ENCODE data around the gene PLA2G2F. TPM values are rescaled to one million over a fixed set of nuclear protein-coding genes. Genes with fewer than 3 reads are reported as not detected.

PLA2G2F gene
- polyA plus RNA-seq, 1 experiment, result not detected

- ChIA-PET POLR2A (no interaction called here), CTCF (interaction anchor here (0.7 to 1.0 kb wide), 2 partner anchors 9 to 59 kb away, joined by 3 read pairs; no protein-coding TSS in a partner anchor)
- no peak for DNase-seq (ENCODE audit: low read depth)
- H3K27me3 ChIP-seq (ENCODE audit: control insufficient read depth, insufficient read depth, low read length), result no peaks in the 10 kb centered on the region
- no peaks in the 10 kb centered on the region for H3K36me3 ChIP-seq (ENCODE audit: control insufficient read depth, insufficient read depth, low read length)
- no peak for TF ChIP-seq CTCF (IDR thresholded peaks at IDR 0.05; ENCODE audit: insufficient read depth, low read depth, low read length)
- no peak overlapping the region for H3K4me3 ChIP-seq (ENCODE audit: low read depth, low read length)
Measured at GRCh38 chr1:20093940-20094391, 45.2 kb upstream of the PLA2G2F start.

DNA sequence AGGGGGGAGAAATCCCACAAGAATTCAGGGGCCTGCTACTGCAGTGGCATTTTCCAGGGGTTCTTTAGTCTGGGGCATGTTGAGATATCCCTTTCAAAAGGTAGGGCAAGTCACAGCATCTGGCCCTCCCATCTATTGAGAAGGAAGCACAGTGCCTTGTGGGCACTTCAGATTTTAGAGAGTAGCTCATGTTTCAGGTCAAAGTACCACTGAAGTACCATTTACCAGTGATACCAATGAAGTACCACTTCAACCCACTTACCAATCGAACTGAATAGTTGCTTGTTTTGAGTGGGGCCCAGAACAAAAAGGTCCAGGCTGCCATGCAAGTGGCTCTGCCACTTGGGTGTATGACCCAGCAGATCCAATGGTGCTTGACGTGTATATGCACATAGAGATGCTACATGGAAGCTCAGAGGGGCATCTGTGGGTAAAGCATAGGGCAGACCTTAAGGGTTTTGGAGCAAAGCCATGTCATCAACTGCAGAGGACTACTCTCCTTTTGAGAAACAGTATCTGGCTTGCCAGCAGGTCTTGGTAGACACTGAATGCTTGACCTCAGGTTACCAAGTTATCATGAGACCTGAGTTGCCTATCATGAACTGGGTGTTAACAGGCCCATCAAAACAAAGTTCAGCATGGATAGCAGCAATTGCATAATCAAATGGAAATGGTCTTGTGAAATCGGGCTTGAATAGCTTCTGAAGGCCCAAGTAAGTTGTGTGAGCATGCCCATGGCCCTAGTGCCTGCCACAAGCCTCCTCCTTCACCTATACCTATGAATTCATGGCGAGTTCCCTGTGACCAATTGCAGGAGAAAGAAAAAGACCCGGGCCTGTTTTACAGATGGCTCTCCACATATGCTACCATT is 43.3 kb upstream of the PLA2G2F start:
- no peak overlapping the region for H3K4me3 ChIP-seq (ENCODE audit: low read depth, low read length)
- CTCF ChIA-PET, result interaction anchor here (1.1 kb wide), 1 partner anchor 57 kb away, joined by 4 read pairs; no protein-coding TSS in a partner anchor
- DNase-seq (ENCODE audit: low read depth), result no peak
- H3K27me3 ChIP-seq (ENCODE audit: control insufficient read depth, insufficient read depth, low read length), result no peaks in the 10 kb centered on the region
- TF ChIP-seq CTCF (IDR thresholded peaks at IDR 0.05; ENCODE audit: insufficient read depth, low read depth, low read length), result no peak
- POLR2A ChIA-PET, result no interaction called here
- no peaks in the 10 kb centered on the region for H3K36me3 ChIP-seq (ENCODE audit: control insufficient read depth, insufficient read depth, low read length)

- no peak for TF ChIP-seq CTCF (IDR thresholded peaks at IDR 0.05; ENCODE audit: insufficient read depth, low read depth, low read length)
- Histone ChIP-seq H3K4me3 (ENCODE audit: low read depth, low read length) (no peak overlapping the region), H3K27me3 (ENCODE audit: control insufficient read depth, insufficient read depth, low read length) (no peaks in the 10 kb centered on the region; the same call in 1 of the 2 replicates), H3K36me3 (ENCODE audit: control insufficient read depth, insufficient read depth, low read length) (no peaks in the 10 kb centered on the region)
- ChIA-PET POLR2A (no interaction called here), CTCF (interaction anchor here (0.6 to 2.2 kb wide), 4 partner anchors 18 to 122 kb away, joined by 3 to 8 read pairs (median 3); no protein-coding TSS in a partner anchor)
- no peak for DNase-seq (ENCODE audit: low read depth)
Measured at GRCh38 chr1:20096840-20097447, 42.2 kb upstream of the PLA2G2F start.

DNA sequence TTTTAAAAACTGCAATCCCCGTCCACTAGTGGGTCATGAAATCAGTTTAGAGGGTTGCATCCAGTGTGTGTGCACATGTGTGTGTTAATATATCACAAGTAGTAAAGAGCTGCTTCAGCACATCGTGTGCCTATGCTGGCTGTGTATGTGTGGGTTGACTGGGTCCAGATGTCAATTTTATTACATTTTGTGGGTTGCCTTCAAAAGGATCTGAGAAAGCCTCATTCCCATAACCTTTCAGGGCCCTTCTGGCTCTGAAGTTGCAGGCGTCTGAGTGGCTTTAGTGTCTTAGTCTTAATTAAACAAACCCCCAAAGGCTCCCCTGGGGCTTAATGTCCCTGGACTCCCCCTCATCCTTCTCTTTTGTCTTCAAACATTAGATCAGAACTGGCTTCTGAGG is 39.6 kb upstream of the PLA2G2F start:
- no peak overlapping the region for H3K4me3 ChIP-seq (ENCODE audit: low read depth, low read length)
- H3K27me3 ChIP-seq (ENCODE audit: control insufficient read depth, insufficient read depth, low read length), result no peaks in the 10 kb centered on the region; the same call in 1 of the 2 replicates
- CTCF ChIA-PET, result interaction anchor here (1.3 to 3.1 kb wide), 2 partner anchors 9 to 53 kb away, joined by 5 to 26 read pairs; no protein-coding TSS in a partner anchor
- no peak for DNase-seq (ENCODE audit: low read depth)
- POLR2A ChIA-PET, result no interaction called here
- TF ChIP-seq CTCF (IDR thresholded peaks at IDR 0.05; ENCODE audit: insufficient read depth, low read depth, low read length), result no peak
- no peaks in the 10 kb centered on the region for H3K36me3 ChIP-seq (ENCODE audit: control insufficient read depth, insufficient read depth, low read length)

Measured in BJ (cell line).